OCI-LY1 (cell line): ENCODE measurements around the gene NPAS3.

Experiments used
- CTCF ChIP-seq: fragments of 200-600 bp; sonication (generic), shearing (Covaris generic); IDR thresholded peaks from 2 replicates; pipeline ENCODE4 v1.5.1; 2017; ENCODE audit warnings: mild to moderate bottlenecking, antibody characterized with exemption, low read length, moderate library complexity, mixed read lengths
- EZH2 ChIP-seq: fragments of 200-600 bp; sonication (generic), shearing (Covaris generic); IDR thresholded peaks from 2 replicates; pipeline ENCODE4 v1.8.0; 2017; ENCODE audit warnings: borderline replicate concordance, mixed run types, mild to moderate bottlenecking, antibody characterized with exemption, low read length, moderate library complexity, mixed read lengths

DNA sequence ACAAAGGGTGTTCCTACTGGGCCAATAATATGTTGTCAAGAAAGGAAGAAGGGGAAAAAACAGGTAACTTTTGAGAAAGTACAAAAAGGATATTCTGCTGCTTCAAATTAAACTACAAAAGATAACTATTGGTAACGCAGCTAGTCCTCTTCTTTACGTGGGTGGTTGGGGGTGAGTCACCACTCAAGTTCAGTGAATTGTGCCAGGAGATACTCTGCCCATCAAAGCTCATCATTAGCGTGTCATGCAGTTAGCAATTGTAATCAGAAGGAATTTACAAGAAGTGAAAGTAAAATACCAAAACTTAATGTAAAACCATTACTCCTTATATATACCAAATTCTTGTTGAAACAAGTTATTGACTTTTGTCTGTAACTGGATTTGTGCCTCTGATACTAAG, 342.0 kb downstream of the NPAS3 start:
- TF ChIP-seq CTCF (no peak), EZH2 (no peak)
